ENCODE data around the gene NUB1.

Gene NUB1

GRCh38 chr7:151408839-151409666 lies 67.4 kb downstream of the NUB1 start:
- DNase-seq = peak; percentile 91

GRCh38 chr7:151409667-151410404 lies 68.2 kb downstream of the NUB1 start, which contains the start of gene WDR86:
WDR86 (minus strand) TSS chr7:151410038; CDS start chr7:151409589, 449 bp downstream.
- peak; percentile 41 for DNase-seq

- DNase-seq = peak; percentile 56
Observed at GRCh38 chr7:151410405-151411390, 69.1 kb downstream of the NUB1 start.

- no peak for DNase-seq
Observed at GRCh38 chr7:151411551-151411950, 69.9 kb downstream of the NUB1 start.

- DNase-seq = no peak
Observed at GRCh38 chr7:151412318-151412717, 70.7 kb downstream of the NUB1 start.

- DNase-seq = no peak
Observed at GRCh38 chr7:151413241-151413640, 71.6 kb downstream of the NUB1 start.

GRCh38 chr7:151415375-151416105 lies 73.9 kb downstream of the NUB1 start:
- DNase-seq = no peak

GRCh38 chr7:151416112-151416940 lies 74.7 kb downstream of the NUB1 start:
- DNase-seq = no peak

GRCh38 chr7:151416941-151417315 lies 75.3 kb downstream of the NUB1 start:
- DNase-seq = no peak

GRCh38 chr7:151420144-151420543 lies 78.5 kb downstream of the NUB1 start:
- no peak for DNase-seq

- DNase-seq = no peak
Observed at GRCh38 chr7:151422212-151422611, 80.6 kb downstream of the NUB1 start.

GRCh38 chr7:151423226-151423625 lies 81.6 kb downstream of the NUB1 start:
- no peak for DNase-seq

GRCh38 chr7:151423936-151424335 lies 82.3 kb downstream of the NUB1 start:
- DNase-seq = no peak

- DNase-seq = no peak
Observed at GRCh38 chr7:151424799-151425198, 83.2 kb downstream of the NUB1 start.

- DNase-seq = no peak
Observed at GRCh38 chr7:151425670-151426440, 84.2 kb downstream of the NUB1 start.

GRCh38 chr7:151426441-151426903 lies 84.9 kb downstream of the NUB1 start:
- no peak for DNase-seq

- no peak for DNase-seq
Observed at GRCh38 chr7:151426904-151427704, 85.5 kb downstream of the NUB1 start.

- no peak for DNase-seq
Observed at GRCh38 chr7:151427705-151428377, 86.2 kb downstream of the NUB1 start.

Measured in CD4-positive, alpha-beta T cell treated with Interleukin-21 for 1 hour (primary cell).